HepG2 (cell line): Measurements from ENCODE around the gene ZFPL1.
"Not testable (repeated sequence)": the region's sequence is repeated elsewhere in the genome, so short reads cannot be mapped to it uniquely, and the experiment has no call there.

Source experiments
- CTCF ChIP-seq: sonication (generic); formaldehyde crosslinking; IDR thresholded peaks from 2 replicates; pipeline ENCODE4 v1.5.0; 2020; ENCODE audit warnings: mild to moderate bottlenecking, missing genetic modification reagents, moderate library complexity
- ESRRA ChIP-seq: sonication (generic); formaldehyde crosslinking; IDR thresholded peaks from 2 replicates; pipeline ENCODE4 v1.5.1; 2020; ENCODE audit warnings: mild to moderate bottlenecking, low read depth, missing genetic modification reagents
- ZNF674 ChIP-seq: sonication (generic); formaldehyde crosslinking; IDR thresholded peaks from 2 replicates; pipeline ENCODE4 v1.5.0; 2020; ENCODE audit warnings: low read depth, mild to moderate bottlenecking, missing genetic modification reagents

GRCh38 chr11:65118891-65119669 is 35.1 kb downstream of the ZFPL1 start:
- not testable (repeated sequence) for TF ChIP-seq CTCF (CRISPR knock-in tag); ZNF674 (CRISPR knock-in tag); ESRRA
